Esophagus squamous epithelium (tissue), 5 donors: Measurements from ENCODE around the gene CD38. TPM values are rescaled to one million over a fixed set of nuclear protein-coding genes. Genes with fewer than 3 reads are reported as not detected.
A peak's percentile ranks its signal among the peaks of the same experiment; 100 is the strongest.
"Not testable (repeated sequence)": the region's sequence is repeated elsewhere in the genome, so short reads cannot be mapped to it uniquely, and the experiment has no call there.

Experiments used
- DNase-seq: peaks from one replicate; lab custom pipeline; 2025; lab: John Stamatoyannopoulos, UW
- H3K27ac ChIP-seq, 4 donors: fragments of 200-600 bp; sonication (generic); one replicate each; pipeline ENCODE4 v1.5.1; 2016 to 2019; ENCODE audit warnings: mild to moderate bottlenecking in 1 of 4
- H3K27me3 ChIP-seq, 4 donors: fragments of 200-600 bp; sonication (generic); 1 replicate in 3 of 4; 2 replicates in 1 of 4; pipeline versions ENCODE4 v1.5.1 to v1.6.0; 2017 to 2021; ENCODE audit warnings: antibody characterized with exemption in 1 of 4
- H3K36me3 ChIP-seq, 3 donors: fragments of 200-600 bp; sonication (generic); one replicate each; pipeline ENCODE4 v1.5.1; 2016 to 2019
- H3K4me1 ChIP-seq, 3 donors: fragments of 200-600 bp; sonication (generic); one replicate each; pipeline ENCODE4 v1.5.1; 2017 to 2019
- H3K4me3 ChIP-seq, 4 donors: fragments of 200-600 bp; sonication (generic); 1 replicate in 3 of 4; 2 replicates in 1 of 4; pipeline ENCODE4 v1.5.1; 2016 to 2019; ENCODE audit warnings: mild to moderate bottlenecking in 2 of 4, moderate library complexity in 1 of 4
- H3K9me3 ChIP-seq, 3 donors: fragments of 200-600 bp; sonication (generic); one replicate each; pipeline ENCODE4 v1.5.1; 2016 to 2019
- POLR2A ChIP-seq, 4 donors: fragments of 450-650 bp; IDR thresholded peaks; one replicate each; pipeline ENCODE4 v1.6.1; 2017; ENCODE audit warnings: antibody characterized with exemption in 4 of 4, mild to moderate bottlenecking in 4 of 4, moderate library complexity in 3 of 4
- WGBS, 2 donors: methylation state at CpG; one replicate each; pipeline ENCODE4 v1.1.5; 2018; 5-methylcytosine and 5-hydroxymethylcytosine counted together
- intact Hi-C: fragments of 100-400 bp; cut with DNase I; formaldehyde crosslinking; loops from one replicate; pipeline ENCODE4 v1.15.0; 2022
- total RNA-seq, 4 donors: library from RNA; depleted of rRNA; stranded (reverse); fragments of >200 nt; gene quantifications; one replicate each; pipeline ENCODE4 v1.1.0, GENCODE V29; 2016
- TF ChIP-seq, protein P1 (sequence below), 6 experiments: fragments of 450-650 bp in 4 of 6; fragments of 200-600 bp in 2 of 6; sonication (generic) in 2 of 6; IDR thresholded peaks; one replicate each; pipeline ENCODE4 v1.5.1; 2016 to 2019; ENCODE audit warnings: antibody characterized with exemption in 6 of 6, mild to moderate bottlenecking in 4 of 6, moderate library complexity in 4 of 6
- donor health status: DM: yes; HTN: yes; CAD: no.

Gene CD38
- total RNA-seq, 4 donors from 2014 or later, result 1.1 to 2.5 (median 1.9) TPM

DNA sequence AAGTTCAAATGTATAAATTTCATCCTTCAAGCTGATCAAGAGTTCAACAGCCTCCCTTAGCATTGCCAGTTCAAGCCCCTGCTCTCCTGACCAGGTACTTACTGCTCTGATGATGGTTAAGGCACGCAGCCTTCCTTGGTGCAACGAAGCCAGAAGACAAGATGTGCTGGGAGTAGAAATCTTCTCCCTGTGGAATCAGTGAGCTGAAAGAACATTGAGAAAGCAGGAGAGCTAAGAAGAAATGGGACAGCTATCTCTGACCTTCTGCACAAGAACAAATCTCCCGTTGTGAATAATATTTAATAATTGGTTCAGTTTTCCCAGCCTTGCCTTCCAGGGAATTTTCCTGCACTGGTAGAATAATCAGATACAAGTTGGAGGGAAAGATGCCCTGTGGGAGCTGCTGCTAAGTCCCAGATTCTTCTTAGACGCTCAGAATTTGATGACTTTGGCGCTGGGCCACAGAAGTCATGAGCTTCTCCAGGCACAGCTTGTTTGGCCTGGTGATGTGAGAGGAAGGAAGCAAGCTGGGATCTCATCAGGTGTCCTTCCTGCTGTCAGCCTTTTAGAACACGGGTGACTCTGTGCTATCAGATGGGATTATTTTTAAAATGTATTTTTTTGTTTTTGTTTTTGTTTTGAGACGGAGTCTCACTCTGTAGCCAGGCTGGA lies 77.8 kb downstream of the CD38 start:
- intact Hi-C loops, result no loop called here
- Histone ChIP-seq H3K36me3 (no peaks in the 10 kb centered on the region), H3K27me3 (no peaks in the 10 kb centered on the region), H3K27ac (peak overlapping the region in 1 of 4 donors; percentile 52), H3K9me3 (no peaks in the 10 kb centered on the region), H3K4me3 (no peak overlapping the region), H3K4me1 (peaks cover 0 to 20% (median 6%) of the 10 kb centered on the region in 3 donors)
- 55 to 65% methylated on average over 7 of the region's 7 CpGs for WGBS, 2 donors
- no peak for TF ChIP-seq POLR2A (IDR thresholded peaks at IDR 0.05)
- TF ChIP-seq, protein P1, sequence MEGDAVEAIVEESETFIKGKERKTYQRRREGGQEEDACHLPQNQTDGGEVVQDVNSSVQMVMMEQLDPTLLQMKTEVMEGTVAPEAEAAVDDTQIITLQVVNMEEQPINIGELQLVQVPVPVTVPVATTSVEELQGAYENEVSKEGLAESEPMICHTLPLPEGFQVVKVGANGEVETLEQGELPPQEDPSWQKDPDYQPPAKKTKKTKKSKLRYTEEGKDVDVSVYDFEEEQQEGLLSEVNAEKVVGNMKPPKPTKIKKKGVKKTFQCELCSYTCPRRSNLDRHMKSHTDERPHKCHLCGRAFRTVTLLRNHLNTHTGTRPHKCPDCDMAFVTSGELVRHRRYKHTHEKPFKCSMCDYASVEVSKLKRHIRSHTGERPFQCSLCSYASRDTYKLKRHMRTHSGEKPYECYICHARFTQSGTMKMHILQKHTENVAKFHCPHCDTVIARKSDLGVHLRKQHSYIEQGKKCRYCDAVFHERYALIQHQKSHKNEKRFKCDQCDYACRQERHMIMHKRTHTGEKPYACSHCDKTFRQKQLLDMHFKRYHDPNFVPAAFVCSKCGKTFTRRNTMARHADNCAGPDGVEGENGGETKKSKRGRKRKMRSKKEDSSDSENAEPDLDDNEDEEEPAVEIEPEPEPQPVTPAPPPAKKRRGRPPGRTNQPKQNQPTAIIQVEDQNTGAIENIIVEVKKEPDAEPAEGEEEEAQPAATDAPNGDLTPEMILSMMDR (IDR thresholded peaks at IDR 0.05), result no peak
- DNase-seq, result no peak

DNA sequence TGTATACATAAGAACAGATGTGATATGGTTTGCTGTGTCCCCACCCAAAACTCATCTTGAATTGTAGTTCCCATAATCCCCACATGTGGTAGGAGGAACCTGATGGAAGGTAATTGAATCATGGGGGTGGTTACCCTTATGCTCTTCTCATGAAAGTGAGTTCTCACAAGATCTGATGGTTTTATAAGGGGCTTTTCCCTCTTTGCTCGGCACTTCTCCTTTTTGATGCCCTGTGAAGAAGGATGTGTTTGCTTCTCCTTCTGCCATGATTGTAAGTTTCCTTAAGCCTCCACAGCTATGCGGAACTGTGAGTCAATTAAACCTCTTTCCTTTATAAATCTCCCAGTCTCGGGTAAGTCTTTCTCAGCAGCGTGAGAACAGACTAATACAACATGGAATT lies 83.1 kb downstream of the CD38 start:
- WGBS, 2 donors, result 63 to 69% methylated on average over 4 of the region's 4 CpGs
- DNase-seq, intact Hi-C loops, H3K27me3 ChIP-seq, H3K36me3 ChIP-seq, H3K4me1 ChIP-seq, H3K27ac ChIP-seq, H3K4me3 ChIP-seq, H3K9me3 ChIP-seq: not testable (repeated sequence)

DNA sequence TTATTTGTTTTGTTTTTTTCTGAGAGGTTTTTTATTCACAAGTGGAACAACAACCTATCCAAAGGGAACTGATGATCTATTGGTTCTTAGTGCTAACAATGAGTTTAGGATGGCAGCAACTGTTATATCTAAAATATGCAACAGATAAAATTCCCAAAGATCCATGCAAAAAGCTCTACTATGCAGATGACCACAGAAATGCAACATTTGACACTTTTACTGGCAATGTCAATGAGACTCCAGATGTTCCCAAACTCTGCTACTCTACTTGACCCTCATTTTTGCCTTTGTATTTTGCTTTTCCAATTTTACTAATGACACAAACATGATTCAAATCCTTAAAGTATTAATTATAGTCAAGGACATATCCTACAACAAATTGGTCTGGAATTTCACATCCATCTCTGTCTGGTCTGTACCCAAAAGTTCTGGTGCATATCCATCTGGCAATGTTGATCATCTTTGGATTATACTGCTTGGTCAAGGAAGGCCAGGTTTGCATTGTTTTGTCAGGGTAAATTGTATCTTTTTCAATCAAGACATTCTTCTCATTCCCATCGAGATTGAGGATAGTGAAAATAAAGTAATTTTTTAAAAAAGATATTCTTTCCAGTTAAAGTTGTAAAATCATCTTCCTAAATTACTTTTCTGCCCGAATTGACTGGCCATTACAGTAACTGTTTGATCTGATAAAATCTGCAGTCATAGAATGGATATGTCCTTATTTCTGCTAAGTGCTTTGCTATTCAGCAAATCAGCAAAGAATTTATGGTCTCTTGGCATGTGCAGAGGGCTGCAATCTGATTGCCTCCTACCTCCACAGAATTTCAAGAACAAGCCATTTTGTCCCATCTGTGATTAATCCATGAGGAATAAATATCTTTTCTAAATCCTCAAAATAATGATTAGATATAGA lies 86.8 kb downstream of the CD38 start:
- Histone ChIP-seq H3K4me1 (peaks cover 0 to 4% (median 0%) of the 10 kb centered on the region in 3 donors), H3K9me3 (no peaks in the 10 kb centered on the region), H3K27me3 (no peaks in the 10 kb centered on the region), H3K27ac (no peak overlapping the region), H3K36me3 (no peaks in the 10 kb centered on the region), H3K4me3 (no peak overlapping the region)
- no peak for DNase-seq
- intact Hi-C loops, result no loop called here
- 53 to 56% methylated on average over 2 of the region's 2 CpGs for WGBS, 2 donors
- TF ChIP-seq POLR2A (IDR thresholded peaks at IDR 0.05), result no peak
- TF ChIP-seq, protein P1 (IDR thresholded peaks at IDR 0.05), result no peak

DNA sequence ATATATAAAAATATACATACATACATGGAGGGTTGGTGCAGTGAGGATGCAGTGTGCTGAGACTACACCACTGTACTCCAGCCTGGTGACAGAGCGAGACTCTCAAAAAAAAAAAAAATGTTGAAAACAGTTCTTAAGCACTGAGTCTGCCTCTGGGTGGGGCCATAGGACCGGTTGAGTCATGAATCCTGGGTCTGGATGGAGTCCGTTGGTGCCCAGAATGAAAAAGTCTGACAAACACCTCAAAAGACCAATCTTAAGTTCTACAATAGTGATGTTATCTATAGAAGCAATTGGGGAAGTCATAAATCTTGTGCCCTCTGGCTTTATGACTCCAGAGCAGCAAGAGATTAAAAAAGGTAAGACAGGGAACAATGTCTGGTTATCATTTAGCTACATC lies 90.0 kb downstream of the CD38 start:
- H3K27ac ChIP-seq, result no peak overlapping the region
- peaks cover 0 to 4% (median 0%) of the 10 kb centered on the region in 3 donors for H3K4me1 ChIP-seq
- H3K27me3 ChIP-seq, result no peaks in the 10 kb centered on the region
- intact Hi-C loops, result no loop called here
- H3K9me3 ChIP-seq, result no peaks in the 10 kb centered on the region
- no peaks in the 10 kb centered on the region for H3K36me3 ChIP-seq
- no peak for DNase-seq
- TF ChIP-seq, protein P1 (IDR thresholded peaks at IDR 0.05), result no peak
- no peak for TF ChIP-seq POLR2A (IDR thresholded peaks at IDR 0.05)
- no peak overlapping the region for H3K4me3 ChIP-seq
- WGBS, 2 donors, result 50% methylated on average over 3 of the region's 3 CpGs

DNA sequence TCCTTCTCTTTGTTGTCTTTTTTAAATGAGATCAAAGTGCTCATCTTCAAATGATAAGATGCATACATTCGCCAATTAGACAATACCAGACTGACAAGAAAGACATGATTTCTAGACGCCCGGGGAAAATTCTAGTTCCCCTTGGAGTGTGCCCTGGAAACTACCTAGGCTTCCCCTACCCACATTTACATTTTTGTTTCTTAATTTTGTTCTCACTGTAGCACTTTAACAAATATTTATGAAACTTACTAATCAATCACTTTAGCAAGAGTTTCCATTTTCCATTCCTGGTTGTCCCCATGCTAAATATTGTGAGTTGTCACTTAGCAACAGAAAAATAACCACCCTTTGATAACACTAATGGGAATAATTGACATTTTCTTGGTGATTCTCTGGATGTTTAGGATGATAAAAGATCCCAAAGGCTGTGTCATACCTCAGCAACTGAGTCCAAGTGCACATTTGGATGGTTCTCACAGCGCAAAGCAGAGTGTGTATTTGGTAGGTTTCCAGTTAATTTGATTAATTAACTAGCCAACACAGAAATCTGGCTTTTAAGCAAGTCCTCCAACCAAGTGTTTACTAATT lies 90.8 kb downstream of the CD38 start:
- 59 to 68% methylated on average over 4 of the region's 4 CpGs for WGBS, 2 donors
- H3K27me3 ChIP-seq, result no peaks in the 10 kb centered on the region
- H3K4me1 ChIP-seq, result peaks cover 0 to 4% (median 0%) of the 10 kb centered on the region in 3 donors
- no peaks in the 10 kb centered on the region for H3K36me3 ChIP-seq
- no peak for DNase-seq
- TF ChIP-seq POLR2A (IDR thresholded peaks at IDR 0.05), result no peak
- TF ChIP-seq, protein P1 (IDR thresholded peaks at IDR 0.05), result no peak
- H3K27ac ChIP-seq, result peak overlapping the region in 1 of 4 donors; percentile 21
- H3K4me3 ChIP-seq, result no peak overlapping the region
- intact Hi-C loops, result no loop called here
- H3K9me3 ChIP-seq, result no peaks in the 10 kb centered on the region
